ENCODE measurements around the gene USP31. TPM values are rescaled to one million over a fixed set of nuclear protein-coding genes. Genes with fewer than 3 reads are reported as not detected.

The USP31 gene
- total and polyA plus RNA-seq, 2 of the 13 experiments (the other 11 are each of a cell fraction or from before 2014, with no cell fraction given), result 22.5 to 23.3 TPM

- no peak for DNase-seq (ENCODE audit: low spot score)
- peaks cover 4% of the 10 kb centered on the region; the same call in 1 of the 2 replicates for H4K20me1 ChIP-seq (ENCODE audit: insufficient read depth, low read length)
- H2AFZ ChIP-seq (ENCODE audit: low read length), result no peak overlapping the region
- no peak overlapping the region for H3K9ac ChIP-seq (ENCODE audit: insufficient read depth, low read depth, low read length)
- no TSS peak for BruUV-seq (replicated peaks)
- ATAC-seq, result no peak
- WGBS (ENCODE audit: low lambda C conversion rate), result 2% methylated on average over 1 of the region's 1 CpG
- H3K27ac ChIP-seq (ENCODE audit: extremely low read length, insufficient read depth, low read length), result no peak overlapping the region
- H3K79me2 ChIP-seq (ENCODE audit: insufficient read depth, low read length), result no peaks in the 10 kb centered on the region
- POLR2A ChIA-PET, result no interaction called here
- intact Hi-C loops (cut with micrococcal nuclease; ENCODE audit: unreplicated experiment) (no loop called here), in situ Hi-C loops (cut with HindIII; ENCODE audit: extremely low pct_ligation_motif_present, low pct_unique_long_range_greater_than_20kb) (no loop called here)
- no peak overlapping the region for H3K4me3 ChIP-seq (replicated peaks in 1 of 3; ENCODE audit: insufficient read depth in 1 of 3, low read depth in 2 of 3, low read length in 3 of 3)
- H3K9me3 ChIP-seq (ENCODE audit: low read length), result no peaks in the 10 kb centered on the region
- FAIRE-seq, result no peak
- no peak for TF ChIP-seq ZNF720 (CRISPR knock-in tag; IDR thresholded peaks at IDR 0.05)
- 0 out of 4 replicates have a peak, but pooled peaks of 1 of the 2 experiments have one; percentile 10 for TF ChIP-seq MAFK (conservative IDR thresholded peaks at IDR 0.05 in 1 of 2, IDR thresholded peaks at IDR 0.05 in 1 of 2; ENCODE audit: low read length in 2 of 2)
- TF ChIP-seq GTF3A (CRISPR knock-in tag; conservative IDR thresholded peaks at IDR 0.05), result no peak
- TF ChIP-seq ZNF431 (CRISPR knock-in tag; IDR thresholded peaks at IDR 0.05; ENCODE audit: borderline replicate concordance, low read depth), result no peak
- no peak for TF ChIP-seq POGZ (CRISPR knock-in tag; IDR thresholded peaks at IDR 0.05)
- TF ChIP-seq ZFP1 (CRISPR knock-in tag; IDR thresholded peaks at IDR 0.05), result no peak
- TF ChIP-seq ZNF317 (CRISPR knock-in tag; IDR thresholded peaks at IDR 0.05), result peak; percentile 58; the same call in 1 of the 2 replicates
- no peaks in the 10 kb centered on the region for H3K4me1 ChIP-seq (ENCODE audit: insufficient read depth, low read length)
- H3K27me3 ChIP-seq (ENCODE audit: control insufficient read depth in 1 of 2, insufficient read depth in 2 of 2, low read length in 2 of 2), result peaks cover 0 to 9% of the 10 kb centered on the region in 2 experiments; a peak in 2 of 5 replicates
- CTCF ChIA-PET (ENCODE audit: low intra/inter-chr PET ratio, low total read pairs), result interaction anchor here (0.7 kb wide), 1 partner anchor 158 kb away, joined by 3 read pairs; no protein-coding TSS in a partner anchor
- no peak overlapping the region for H3K4me2 ChIP-seq (ENCODE audit: low read depth, low read length)
- H3K36me3 ChIP-seq (replicated peaks in 1 of 2; ENCODE audit: control insufficient read depth in 1 of 2, insufficient read depth in 2 of 2, low read length in 2 of 2), result no peaks in the 10 kb centered on the region
Observed at GRCh38 chr16:23057013-23057596, 92.1 kb downstream of the USP31 start.

- H3K9me3 ChIP-seq (ENCODE audit: low read length), result no peaks in the 10 kb centered on the region
- H4K20me1 ChIP-seq (ENCODE audit: insufficient read depth, low read length), result peaks cover 2% of the 10 kb centered on the region; the same call in 1 of the 2 replicates
- WGBS (ENCODE audit: low lambda C conversion rate), result 7% methylated on average over 3 of the region's 3 CpGs
- no peak overlapping the region for H3K9ac ChIP-seq (ENCODE audit: insufficient read depth, low read depth, low read length)
- BruUV-seq (replicated peaks), result no TSS peak
- ChIA-PET POLR2A (no interaction called here), CTCF (ENCODE audit: low intra/inter-chr PET ratio, low total read pairs) (no interaction called here)
- no peak for DNase-seq (ENCODE audit: low spot score)
- FAIRE-seq, result no peak
- no peak for ATAC-seq
- H3K79me2 ChIP-seq (ENCODE audit: insufficient read depth, low read length), result no peaks in the 10 kb centered on the region
- no peak overlapping the region for H3K4me2 ChIP-seq (ENCODE audit: low read depth, low read length)
- H3K4me3 ChIP-seq (replicated peaks in 1 of 3; ENCODE audit: insufficient read depth in 1 of 3, low read depth in 2 of 3, low read length in 3 of 3), result no peak overlapping the region
- no peaks in the 10 kb centered on the region for H3K36me3 ChIP-seq (replicated peaks in 1 of 2; ENCODE audit: control insufficient read depth in 1 of 2, insufficient read depth in 2 of 2, low read length in 2 of 2)
- intact Hi-C loops (cut with micrococcal nuclease; ENCODE audit: unreplicated experiment) (no loop called here), in situ Hi-C loops (cut with HindIII; ENCODE audit: extremely low pct_ligation_motif_present, low pct_unique_long_range_greater_than_20kb) (no loop called here)
- peaks cover 0 to 15% of the 10 kb centered on the region in 2 experiments; a peak in 2 of 5 replicates for H3K27me3 ChIP-seq (ENCODE audit: control insufficient read depth in 1 of 2, insufficient read depth in 2 of 2, low read length in 2 of 2)
- TF ChIP-seq SALL1 (CRISPR knock-in tag; IDR thresholded peaks at IDR 0.05), result no peak
- TF ChIP-seq RAD51 (IDR thresholded peaks at IDR 0.05; ENCODE audit: borderline replicate concordance), result peak; percentile 9; the same call in 1 of the 2 replicates
- H3K4me1 ChIP-seq (ENCODE audit: insufficient read depth, low read length), result no peaks in the 10 kb centered on the region
- no peak overlapping the region for H2AFZ ChIP-seq (ENCODE audit: low read length)
- H3K27ac ChIP-seq (ENCODE audit: extremely low read length, insufficient read depth, low read length), result no peak overlapping the region
Observed at GRCh38 chr16:23055481-23055880, 93.8 kb downstream of the USP31 start.

Data from HepG2 (cell line).